AG08395 (cell line): ENCODE data around the gene SALL3.
"Not testable (repeated sequence)": the region's sequence is repeated elsewhere in the genome, so short reads cannot be mapped to it uniquely, and the experiment has no call there.

Experiments
- DNase-seq: peaks from one replicate; pipeline ENCODE4 v3.0.0; 2012; ENCODE audit warnings: mixed read lengths, low spot score

SALL3 gene

DNA sequence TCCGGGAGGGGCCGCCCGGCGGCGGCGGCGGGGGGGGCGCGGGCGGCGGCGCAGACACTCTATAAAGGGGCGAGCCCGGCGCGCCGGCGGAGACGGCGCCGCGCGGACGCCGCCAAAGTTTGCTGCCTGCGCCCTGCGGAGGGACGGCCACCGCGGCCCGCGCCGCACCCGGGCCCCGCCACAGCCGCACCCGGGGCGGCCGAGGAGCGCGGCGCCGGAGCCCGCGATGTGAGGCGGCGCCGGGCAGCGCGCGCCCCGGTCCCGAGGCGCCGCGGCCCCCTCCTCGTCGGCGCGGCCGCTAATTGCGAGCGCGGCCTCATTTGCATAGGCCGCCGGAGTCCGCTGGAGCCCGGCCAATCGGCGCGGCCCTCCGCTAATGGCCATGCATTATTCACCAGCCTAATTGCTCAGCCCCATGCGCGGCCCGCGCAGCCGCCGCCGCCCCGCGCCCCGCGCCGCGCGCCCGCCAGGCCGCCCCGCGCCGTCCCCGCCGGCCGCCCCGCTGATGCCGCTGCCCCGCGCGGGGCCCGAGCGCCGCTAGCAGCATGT is at the start of gene SALL3:
Gene SALL3, plus strand, starts transcription at position 89 of the 549 bp plus-strand sequence. Its CDS starts 457 bp downstream, at position 546.
- DNase-seq, result no peak

DNA sequence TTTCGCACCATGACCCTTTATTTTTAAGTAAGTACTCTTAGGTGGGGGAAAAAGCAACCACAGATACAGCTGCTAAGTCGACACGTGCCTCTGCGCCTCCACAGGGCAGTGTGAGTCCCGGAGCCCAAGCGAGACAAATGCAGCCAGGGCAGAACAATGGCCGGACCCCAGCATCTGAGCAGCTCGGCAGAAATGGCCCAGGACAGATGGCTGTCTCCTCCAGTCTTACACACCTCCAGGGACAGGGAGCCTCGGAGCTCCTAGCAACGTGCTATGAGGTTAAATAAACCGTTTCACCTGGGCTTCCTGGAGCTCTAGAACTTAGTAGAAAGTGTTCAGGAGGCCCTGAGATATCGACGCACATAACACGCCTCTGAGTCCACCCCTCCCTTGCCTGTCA is 47.3 kb upstream of the SALL3 start:
- no peak for DNase-seq

DNA sequence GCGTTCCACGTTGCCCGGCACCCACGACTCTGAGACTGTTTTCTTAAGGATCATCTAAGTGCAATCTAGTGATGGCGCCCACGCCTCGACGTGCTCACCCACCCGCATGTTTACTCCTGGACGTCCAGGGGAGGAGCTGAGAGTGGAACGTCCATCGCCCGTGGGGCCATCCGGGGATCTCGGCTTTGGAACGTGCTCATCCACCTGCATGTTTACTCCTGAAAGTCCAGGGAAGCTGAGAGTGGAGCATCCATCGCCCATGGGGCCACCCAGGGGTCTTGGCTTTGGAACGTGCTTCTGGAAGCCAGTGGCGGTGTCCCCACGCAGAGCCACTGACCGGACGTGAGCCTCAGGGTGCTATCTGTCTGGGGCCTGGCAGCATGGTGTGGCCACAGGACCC is 45.6 kb upstream of the SALL3 start:
- DNase-seq, result no peak

DNA sequence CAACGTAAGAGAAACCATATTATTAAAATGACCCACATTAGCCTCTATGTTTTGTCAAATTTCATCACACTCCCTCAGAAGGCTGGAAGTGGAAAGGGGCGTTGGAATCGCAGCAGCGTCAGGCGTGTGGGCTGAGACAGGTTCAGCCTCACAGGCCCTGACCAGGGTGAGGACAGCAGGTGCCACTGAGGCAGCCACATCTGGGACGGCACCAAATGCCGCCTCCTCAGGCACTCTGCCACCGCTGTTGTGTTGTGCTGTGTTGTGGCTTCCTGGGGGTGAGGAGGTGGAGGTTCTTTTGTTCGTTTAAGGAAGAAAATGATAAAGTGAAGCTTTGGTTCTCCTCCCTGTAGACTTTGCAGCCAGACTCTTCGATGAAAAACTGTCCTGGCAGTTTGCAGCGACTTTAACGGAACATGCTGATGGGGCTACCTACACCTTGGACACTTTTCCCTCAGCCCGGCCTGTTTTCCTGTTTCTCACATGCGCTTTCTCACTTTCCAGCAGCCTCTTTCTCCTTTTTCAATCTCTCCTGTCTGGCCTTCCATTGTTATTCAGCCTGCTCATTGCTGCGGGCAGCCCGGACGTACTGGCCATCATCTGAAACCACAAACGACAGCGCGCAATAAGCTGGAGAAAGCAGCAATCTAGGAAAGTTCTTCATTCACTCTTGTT is 44.9 kb upstream of the SALL3 start:
- DNase-seq, result no peak

DNA sequence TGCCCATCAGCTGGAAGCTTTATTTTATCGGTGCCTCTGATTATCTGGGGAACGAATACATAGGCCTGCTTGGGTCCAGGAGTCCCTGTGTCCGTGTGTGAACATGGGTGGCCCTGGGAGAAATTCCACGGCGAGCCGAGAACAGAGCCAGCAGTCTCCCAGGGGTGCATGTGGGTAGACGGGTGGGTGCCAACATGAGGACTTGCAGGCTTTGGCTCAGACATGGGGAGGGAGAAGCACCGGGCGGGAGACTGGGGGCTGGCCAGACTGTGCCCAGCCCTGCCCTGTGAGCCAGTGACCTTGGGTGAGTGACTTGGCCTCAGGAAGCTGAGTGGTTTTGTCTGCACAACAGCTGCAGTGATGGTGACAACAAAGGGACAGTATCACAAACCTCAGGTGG is 44.2 kb upstream of the SALL3 start:
- no peak for DNase-seq

DNA sequence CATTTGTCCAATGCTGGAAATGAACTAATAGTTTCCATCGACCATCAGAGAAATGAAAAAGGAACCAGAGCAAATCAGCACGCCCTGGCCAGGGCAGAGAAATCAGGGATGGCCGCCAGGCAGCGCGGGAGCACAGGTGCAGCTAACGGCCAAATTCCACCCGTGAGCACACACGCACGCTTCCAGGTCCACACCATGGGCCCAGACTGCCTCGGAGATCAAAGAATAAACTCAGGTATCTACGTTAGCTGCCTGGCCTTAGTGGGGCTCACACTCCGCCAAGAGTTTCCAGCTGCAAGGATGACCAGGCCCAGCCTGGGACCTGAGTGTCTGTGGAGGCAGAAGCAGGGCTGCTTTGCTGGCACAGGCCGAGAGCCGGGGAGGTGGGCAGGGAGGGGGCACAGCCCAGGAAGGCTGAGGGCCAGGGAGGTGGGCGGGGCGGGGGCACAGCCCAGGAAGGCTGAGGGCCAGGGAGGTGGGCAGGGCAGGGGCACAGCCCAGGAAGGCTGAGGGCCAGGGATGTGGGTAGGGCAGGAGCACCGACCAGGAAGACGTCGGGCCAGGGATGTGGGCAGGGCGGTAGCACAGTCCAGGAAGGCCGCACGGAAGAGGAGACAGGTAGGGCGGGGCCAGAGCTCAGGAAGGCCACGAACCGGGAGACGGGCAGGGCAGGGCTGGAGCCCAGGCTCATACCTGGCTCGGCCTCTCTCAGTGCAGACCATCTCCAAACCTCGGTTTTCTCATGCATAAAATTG is 43.2 kb upstream of the SALL3 start:
- no peak for DNase-seq

DNA sequence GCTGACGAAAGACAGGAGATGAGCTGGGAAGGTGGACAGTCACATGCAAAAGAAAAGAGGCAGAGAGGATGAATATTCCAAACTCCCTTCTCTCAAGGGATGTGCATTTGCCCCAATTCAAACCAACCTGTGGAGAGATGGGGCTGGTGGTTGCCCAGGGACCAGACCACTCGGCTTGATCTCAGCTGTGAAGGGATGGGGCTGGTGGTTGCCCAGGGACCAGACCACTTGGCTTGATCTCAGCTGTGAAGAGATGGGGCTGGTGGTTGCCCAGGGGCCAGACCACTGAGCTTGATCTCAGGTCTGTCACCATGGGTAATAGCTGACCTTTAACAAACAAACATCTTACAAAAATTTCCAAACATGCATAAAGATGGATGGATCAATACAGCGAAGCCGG is 42.5 kb upstream of the SALL3 start:
- DNase-seq, result no peak

DNA sequence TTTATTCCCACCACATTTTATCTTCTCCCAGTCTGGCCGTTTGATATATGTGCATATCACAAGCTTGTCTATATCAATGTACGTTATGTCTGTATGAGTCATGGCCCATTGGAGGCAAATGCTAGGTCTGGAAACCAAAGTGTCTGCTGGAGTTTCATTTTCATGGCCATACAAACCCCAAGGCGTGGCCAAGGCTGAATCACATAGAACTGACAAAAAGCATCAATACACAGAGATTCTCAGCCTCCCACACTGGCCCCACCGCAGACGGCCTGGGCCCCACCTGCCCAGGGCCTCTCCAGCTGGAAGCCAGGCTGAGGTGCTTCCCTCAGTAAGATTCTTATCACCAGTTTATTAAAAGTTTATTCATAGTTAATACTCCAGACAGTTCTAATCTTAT is 40.5 kb upstream of the SALL3 start:
- no peak for DNase-seq

DNA sequence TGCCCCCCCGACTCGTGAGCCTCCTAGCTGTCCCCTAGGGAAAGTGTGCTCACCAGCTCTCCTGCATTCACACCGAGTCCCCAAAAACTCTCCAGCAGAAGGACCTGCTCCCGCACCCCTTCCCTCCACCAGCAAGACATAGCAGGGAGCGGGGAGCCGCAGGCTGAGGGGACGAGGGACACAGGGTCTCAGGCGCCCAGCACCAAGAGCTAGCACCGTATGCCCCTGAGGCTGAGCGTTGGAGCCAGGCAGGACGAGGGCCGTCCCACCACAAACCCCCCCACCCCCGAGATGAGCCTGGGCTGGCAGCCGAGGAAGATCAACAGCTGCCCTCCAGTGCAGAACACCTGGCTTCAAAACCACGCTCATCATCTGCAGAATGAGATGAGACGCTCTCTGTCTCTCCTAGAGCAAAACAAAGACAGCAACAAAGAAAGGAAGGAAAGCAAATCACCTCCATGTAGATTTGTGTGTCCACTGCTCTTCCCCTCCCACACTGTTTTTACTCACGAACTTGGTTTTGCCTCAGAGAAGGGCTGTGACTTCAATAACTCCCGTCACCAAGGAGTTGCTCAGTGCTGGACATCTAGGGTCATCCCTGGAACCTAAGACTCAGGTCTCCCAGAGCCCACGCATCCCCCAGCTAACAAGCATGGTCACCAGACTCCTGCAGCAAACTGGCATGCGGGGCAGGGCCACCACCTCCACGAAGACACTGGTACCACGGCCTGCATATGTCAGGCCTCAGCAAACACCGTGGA is 39.7 kb upstream of the SALL3 start:
- no peak for DNase-seq

DNA sequence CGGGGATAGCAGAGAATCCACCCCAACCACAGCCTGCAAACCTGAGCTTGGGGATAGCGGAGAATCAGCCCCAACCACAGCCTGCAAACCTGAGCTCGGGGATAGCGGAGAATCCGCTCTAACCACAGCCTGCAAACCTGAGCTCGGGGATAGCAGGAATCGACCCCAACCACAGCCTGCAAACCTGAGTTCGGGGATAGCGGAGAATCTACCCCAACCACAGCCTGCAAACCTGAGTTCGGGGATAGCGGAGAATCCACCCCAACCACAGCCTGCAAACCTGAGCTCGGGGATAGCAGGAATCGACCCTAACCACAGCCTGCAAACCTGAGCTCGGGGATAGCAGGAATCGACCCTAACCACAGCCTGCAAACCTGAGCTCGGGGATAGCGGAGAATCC is 37.4 kb upstream of the SALL3 start:
- DNase-seq, result not testable (repeated sequence)

DNA sequence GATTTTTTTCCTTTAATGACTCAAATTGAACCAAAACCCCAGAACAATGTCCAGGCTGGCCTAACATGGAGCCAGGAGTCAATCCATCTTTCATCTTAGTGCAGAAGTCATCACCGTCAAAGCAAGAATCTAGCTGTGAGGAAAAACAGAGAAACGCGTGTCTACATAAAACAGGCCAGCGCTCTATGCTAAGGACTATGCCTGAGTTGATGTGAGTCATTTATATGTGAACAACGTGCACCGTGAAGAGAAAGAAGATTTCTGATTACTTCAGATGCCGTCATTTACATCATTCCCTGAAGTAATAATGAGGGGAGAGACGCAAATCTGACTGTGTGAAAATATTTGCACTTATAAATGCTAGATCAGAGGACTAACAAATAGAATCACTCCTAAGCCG is 34.0 kb upstream of the SALL3 start:
- DNase-seq, result no peak

DNA sequence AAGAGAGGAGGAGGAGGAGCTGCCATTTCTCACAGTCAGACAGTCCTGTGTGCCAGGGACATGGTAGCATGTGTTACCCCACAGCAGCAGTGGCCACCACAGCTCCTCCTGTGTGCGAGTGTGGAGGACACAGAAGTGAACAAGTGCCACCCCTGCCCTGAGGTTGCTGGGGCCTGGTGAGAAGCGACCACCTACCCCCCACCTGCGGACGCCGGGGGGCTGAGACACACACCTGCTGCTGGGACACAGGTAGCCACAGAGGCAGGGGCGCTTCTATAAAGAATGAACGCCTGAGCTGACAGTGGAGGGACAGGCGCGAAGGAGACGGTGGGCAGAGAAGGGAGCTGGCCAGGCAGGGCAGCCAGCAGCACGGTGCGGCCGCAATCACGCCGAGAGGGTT is 32.3 kb upstream of the SALL3 start:
- DNase-seq, result no peak

DNA sequence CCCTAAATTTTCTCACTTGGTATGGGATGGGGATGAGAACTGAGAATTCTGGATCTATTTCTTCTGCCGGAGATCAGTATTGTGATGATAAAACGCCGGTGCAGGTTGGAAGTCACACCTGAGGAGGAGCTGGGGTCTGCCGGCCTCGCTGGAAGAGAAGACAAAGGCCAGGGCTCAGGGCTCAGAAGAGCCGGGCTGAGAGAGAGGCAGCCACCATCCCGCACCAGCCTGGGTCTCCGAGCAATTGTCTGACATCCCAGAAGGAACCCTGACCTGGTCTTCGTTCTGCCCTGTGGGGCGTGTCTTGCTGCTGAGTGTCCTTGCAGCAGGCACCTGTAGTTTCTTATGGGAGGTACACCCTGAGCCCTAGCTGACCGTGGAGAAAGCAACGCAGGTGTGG is 31.4 kb upstream of the SALL3 start:
- DNase-seq, result no peak

DNA sequence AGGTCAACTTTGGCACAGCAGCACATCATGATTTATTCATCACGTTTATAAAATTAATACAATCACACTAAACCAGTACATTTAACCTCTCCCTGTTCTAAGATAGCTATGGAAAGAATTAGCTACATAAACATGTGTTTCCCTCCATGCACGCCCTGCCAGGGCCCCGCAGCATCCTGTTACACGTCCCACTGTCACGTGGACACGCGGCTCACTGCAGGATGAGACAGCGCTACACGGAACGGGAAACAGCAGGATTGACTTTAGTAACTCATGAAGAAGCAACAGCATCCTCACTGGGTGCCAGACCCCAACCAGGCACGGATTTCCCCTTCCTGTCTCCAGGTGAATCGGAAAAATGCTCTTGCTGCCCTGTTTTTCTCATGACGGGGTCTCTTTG is 30.9 kb upstream of the SALL3 start:
- DNase-seq, result no peak

DNA sequence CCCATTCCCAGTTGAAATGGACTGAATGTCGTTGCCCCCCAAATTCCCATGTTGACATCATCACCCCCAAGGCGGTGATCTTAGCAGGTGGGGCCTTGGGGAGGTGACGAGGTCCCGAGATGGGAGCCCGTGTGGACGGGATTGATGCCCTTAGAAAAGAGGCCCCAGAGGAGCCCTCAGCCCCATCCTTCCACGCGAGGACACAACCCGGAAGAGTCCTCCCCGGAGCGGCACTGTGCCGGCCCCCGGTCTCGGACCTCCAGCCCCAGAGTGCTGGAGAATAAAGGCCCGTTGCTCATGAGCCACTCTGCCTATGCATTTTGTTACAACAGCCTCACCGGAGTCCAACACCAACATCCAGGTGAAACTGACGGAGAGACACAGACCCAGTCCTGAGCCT is 30.4 kb upstream of the SALL3 start:
- no peak for DNase-seq

DNA sequence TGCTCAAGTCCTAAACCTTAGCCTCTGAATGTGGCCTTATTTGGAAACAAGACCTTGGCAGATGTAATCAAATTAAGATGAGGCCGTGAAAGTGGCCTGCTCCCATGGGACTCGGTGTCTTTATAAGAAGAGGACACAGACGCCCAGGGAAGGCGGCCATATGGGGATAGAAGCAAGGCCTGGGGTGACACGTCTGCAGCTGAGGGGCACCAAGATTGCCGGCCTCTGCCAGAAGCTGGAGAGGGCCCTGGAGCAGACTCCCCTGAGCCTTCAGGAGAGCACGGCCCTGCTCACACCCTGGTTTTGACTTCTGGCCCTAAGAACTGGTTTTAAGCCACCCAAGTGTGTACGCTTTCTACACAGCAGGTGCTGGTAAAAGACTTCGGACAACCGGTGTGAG is 29.2 kb upstream of the SALL3 start:
- no peak for DNase-seq

DNA sequence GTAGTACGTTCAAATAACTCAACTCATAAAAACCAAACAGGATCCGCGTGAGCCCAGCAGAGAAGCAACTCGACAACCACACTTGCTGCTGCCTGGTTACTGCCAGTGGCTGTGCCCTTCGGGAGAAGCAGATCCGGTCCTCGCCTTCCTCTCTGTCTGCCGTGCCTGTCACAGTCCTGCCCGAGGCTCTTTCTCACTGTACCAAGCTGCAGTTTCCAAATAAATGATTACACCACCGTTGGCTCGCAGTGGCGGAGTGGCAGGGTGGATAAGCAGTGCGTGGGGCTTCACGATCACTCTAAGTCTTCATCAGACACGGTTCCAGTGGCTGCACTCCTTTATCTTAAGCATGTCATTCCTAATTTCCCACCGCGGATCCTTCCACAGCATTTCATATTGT is 26.1 kb upstream of the SALL3 start:
- DNase-seq, result no peak

DNA sequence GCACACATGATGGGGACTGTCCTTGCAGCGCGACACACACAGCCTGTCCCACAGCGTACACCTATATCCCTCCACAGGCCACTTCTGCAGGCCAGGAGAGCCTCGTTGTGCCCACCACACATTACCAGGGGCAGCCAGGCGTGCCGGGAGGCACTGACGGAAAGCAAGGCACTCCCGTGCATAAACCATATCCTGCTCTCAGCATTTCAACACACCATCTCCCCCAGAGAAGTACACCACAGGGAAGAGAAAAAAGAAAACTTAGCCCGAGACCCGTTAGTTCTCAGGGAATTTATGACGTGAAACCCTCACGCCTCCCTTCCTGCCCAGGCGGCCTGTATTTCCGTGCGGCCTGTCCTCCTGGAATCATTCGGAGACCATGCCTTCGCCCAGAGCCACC is 24.6 kb upstream of the SALL3 start:
- no peak for DNase-seq

DNA sequence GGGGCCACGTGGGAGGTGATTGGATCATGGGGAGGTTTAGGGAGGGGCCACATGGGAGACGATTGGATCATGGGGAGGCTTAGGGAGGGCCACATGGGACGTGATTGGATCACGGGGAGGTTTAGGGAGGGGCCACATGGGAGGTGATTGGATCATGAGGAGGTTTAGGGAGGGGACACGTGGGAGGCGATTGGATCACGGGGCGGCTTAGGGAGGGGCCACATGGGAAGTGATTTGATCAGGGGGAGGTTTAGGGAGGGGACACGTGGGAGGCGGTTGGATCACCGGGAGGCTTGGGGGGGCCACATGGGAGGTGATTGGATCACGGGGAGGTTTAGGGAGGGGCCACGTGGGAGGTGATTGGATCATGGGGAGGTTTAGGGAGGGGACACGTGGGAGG is 22.5 kb upstream of the SALL3 start:
- DNase-seq, result no peak

DNA sequence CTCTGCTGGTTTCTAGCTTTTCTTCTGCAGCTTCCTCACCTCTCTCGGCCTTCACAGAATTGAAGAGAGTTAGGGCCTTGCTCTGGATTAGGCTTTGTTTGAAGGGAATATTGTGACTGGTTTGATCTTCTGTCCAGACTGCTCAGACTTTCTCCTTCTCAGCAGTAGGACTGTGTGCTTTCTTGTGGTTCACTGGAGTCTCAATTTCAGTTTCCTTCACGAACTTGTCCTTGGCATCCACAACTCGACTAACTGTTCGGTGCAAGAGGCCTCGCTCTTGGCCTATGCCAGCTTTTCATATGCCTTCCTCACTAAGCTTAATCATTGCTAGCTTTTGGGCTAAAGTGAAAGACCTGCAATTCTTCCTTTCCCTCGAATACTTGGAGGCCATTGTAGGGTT is 18.9 kb upstream of the SALL3 start:
- no peak for DNase-seq

DNA sequence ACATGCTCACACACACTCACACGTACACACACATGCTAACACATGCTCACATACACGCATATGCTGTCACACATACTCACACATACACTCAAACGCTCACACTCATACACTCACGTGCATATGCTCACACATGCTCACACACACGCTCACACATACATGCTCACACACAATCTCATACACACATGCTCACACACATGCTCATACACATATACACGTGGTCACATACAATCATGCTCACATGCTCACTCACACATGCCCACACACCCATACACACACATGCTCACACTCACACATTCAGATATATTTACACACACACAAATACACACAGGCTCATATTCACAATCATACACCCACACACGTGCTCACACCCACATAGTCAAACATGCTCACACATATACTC is 17.5 kb upstream of the SALL3 start:
- DNase-seq, result no peak

DNA sequence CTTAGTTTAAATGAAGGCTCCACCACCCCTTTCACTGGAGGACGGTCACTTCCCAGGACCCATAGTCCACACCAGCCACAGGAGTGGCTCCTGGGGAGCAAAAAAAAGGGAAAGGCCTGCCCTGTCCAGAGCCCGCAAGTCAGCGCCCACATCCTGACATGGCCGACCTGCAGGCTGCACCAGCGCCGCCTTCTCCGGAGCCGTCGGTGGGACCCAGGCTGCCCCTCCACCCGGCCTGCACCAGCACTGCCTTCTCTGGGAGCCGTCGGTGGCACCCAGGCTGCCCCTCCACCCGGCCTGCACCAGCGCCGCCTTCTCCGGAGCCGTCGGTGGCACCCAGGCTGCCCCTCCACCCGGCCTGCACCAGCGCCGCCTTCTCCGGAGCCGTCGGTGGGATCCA is 14.9 kb upstream of the SALL3 start:
- not testable (repeated sequence) for DNase-seq

DNA sequence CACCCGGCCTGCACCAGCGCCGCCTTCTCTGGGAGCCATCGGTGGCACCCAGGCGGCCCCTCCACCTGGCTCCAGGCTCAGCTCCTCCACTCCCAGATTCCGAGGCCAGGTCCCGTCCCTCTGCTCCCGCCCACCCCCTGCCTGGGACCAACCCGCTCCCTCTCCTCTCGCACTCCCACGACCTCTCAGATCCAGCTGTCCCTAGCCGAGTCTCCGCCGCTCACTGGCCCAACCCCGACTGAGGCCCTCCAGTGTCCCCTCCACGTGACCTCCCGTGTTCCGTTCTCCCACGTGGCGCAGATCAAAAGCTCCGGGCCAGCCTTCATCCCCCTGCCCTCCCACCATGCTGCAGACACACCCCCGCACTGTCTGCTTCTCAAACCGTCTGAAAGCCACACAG is 14.4 kb upstream of the SALL3 start:
- no peak for DNase-seq
